Measurements from ENCODE around the gene CBFA2T2. TPM values are rescaled to one million over a fixed set of nuclear protein-coding genes. Genes with fewer than 3 reads are reported as not detected.

The CBFA2T2 gene
- polyA plus RNA-seq, 3 donors, result 1.7 to 9.7 (median 4.9) TPM

DNA sequence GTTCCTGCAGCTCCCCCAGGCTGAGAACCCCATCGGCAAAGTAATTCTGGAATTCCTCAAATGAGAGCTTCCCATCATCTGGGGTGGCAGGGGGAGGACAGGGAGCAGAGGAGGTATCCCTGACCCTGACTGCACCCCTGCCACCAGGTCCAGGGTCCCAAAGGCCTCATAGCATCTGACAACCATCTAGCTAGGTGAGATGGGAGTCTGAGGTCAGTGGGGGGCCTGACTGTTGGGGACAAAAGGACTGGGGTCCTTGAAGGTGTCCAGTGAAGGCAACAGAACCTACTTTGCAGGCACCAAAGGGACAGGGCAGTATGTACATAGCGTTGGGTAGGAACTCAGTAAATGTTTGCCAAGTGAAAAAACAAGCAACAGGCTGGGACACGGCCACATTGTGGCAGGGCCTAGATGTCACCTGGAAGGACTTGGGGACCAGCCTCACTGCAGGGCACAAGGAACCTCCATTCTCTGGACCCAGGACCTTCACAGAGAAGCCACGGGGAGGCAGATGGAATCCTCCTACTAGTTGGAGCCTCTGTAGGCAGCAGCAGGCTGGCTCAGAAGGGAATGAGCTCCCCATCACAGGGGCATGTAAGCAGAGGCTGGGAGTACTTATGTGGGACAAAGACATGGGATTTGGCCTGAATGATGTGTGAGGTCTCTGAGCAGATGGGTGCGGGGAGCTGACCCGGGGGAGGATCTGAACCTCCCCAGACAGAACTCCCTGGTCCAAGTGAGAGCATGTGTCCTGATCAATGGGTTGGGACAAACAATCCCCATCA is 181.0 kb downstream of the CBFA2T2 start:
- Histone ChIP-seq H4K20me1 (ENCODE audit: insufficient read depth, low read length) (peaks cover 9% of the 10 kb centered on the region), H3K36me3 (replicated peaks in 1 of 2; ENCODE audit: control insufficient read depth in 1 of 2, insufficient read depth in 2 of 2, low read length in 2 of 2) (no peaks in the 10 kb centered on the region), H3K79me2 (ENCODE audit: insufficient read depth, low read length) (no peaks in the 10 kb centered on the region), H3K27ac (ENCODE audit: low read depth in 1 of 2, low read length in 2 of 2) (no peak overlapping the region), H3K9me3 (replicated peaks in 1 of 2; ENCODE audit: control insufficient read depth in 1 of 2, insufficient read depth in 1 of 2, low read length in 2 of 2) (no peaks in the 10 kb centered on the region), H3K9ac (ENCODE audit: insufficient read depth, low read length, poor library complexity, severe bottlenecking) (no peak overlapping the region), H3K4me3 (replicated peaks in 1 of 3; ENCODE audit: low read depth in 2 of 3, low read length in 3 of 3) (no peak overlapping the region), H3K4me2 (replicated peaks; ENCODE audit: extremely low read depth, low read length, poor library complexity, severe bottlenecking) (no peak overlapping the region), H3K4me1 (ENCODE audit: control insufficient read depth in 1 of 2, insufficient read depth in 2 of 2, low read length in 2 of 2) (peaks cover 32 to 47% of the 10 kb centered on the region in 2 donors), H3K27me3 (ENCODE audit: control insufficient read depth in 2 of 2, insufficient read depth in 2 of 2, low read length in 2 of 2) (no peaks in the 10 kb centered on the region), H2AFZ (ENCODE audit: insufficient read depth, low read depth, low read length, poor library complexity, severe bottlenecking) (no peak overlapping the region)
- Mint-ChIP-seq H3K36me3 (peaks cover 2 to 11% of the 10 kb centered on the region in 2 donors), H3K9me3 (no peaks in the 10 kb centered on the region), H3K4me3 (no peak overlapping the region), H3K27me3 (ENCODE audit: low read depth in 3 of 3) (peaks cover 2 to 8% (median 3%) of the 10 kb centered on the region in 3 donors), H3K4me1 (peaks cover 34% of the 10 kb centered on the region), H3K27ac (peak overlapping the region in 1 of 7 donors; percentile 68)
- TF ChIP-seq, protein P1, sequence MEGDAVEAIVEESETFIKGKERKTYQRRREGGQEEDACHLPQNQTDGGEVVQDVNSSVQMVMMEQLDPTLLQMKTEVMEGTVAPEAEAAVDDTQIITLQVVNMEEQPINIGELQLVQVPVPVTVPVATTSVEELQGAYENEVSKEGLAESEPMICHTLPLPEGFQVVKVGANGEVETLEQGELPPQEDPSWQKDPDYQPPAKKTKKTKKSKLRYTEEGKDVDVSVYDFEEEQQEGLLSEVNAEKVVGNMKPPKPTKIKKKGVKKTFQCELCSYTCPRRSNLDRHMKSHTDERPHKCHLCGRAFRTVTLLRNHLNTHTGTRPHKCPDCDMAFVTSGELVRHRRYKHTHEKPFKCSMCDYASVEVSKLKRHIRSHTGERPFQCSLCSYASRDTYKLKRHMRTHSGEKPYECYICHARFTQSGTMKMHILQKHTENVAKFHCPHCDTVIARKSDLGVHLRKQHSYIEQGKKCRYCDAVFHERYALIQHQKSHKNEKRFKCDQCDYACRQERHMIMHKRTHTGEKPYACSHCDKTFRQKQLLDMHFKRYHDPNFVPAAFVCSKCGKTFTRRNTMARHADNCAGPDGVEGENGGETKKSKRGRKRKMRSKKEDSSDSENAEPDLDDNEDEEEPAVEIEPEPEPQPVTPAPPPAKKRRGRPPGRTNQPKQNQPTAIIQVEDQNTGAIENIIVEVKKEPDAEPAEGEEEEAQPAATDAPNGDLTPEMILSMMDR (IDR thresholded peaks at IDR 0.05), result no peak
- WGBS (ENCODE audit: insufficient coverage), result 100% methylated on average over 4 of the region's 6 CpGs
- intact Hi-C loops (cut with micrococcal nuclease), result loop anchor here in 1 of 2 donors (5.0 kb wide), 1 partner anchor 229 kb away; the partner anchor contains the start of gene SNTA1
- no peak for DNase-seq

DNA sequence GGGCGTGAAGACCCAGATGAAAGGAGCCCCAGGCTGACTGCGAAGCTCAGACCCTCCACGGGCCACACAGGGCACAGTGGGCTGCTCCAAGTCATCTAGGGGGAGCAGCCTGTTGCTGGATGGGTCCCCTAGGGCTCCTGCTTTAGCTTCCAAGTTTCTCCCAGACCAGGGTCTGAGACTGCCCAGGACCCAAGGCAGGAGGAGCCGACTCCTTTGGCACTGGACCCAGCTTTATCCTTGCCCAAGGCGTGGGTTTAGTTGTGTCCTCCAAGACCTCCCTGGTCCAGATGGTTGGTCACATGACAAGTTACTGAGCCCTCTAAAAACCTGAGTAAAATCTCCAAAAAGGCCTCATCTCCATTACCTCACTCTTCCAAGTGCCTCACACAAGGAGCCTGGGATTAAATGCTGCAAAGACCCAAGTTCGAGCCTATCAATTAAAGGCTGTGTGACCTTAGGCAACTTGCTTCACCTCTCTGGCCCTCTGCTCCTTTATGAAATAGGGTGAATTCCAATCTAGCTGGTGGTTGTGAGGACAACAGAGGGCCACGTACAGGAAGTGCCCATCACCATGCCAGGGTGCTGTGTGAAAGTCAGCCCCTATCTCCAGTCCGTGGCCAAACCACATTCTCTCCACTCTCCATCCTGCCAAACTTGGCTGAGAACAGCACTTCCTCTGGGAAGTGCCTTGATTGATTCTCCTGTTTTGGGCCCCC is 181.8 kb downstream of the CBFA2T2 start:
- H3K4me1 Mint-ChIP-seq, result peaks cover 27% of the 10 kb centered on the region
- H3K9me3 Mint-ChIP-seq, result no peaks in the 10 kb centered on the region
- H3K36me3 Mint-ChIP-seq, result peaks cover 2 to 17% of the 10 kb centered on the region in 2 donors
- no peak overlapping the region for H3K9ac ChIP-seq (ENCODE audit: insufficient read depth, low read length, poor library complexity, severe bottlenecking)
- H3K36me3 ChIP-seq (replicated peaks in 1 of 2; ENCODE audit: control insufficient read depth in 1 of 2, insufficient read depth in 2 of 2, low read length in 2 of 2), result no peaks in the 10 kb centered on the region
- H3K27me3 ChIP-seq (ENCODE audit: control insufficient read depth in 2 of 2, insufficient read depth in 2 of 2, low read length in 2 of 2), result no peaks in the 10 kb centered on the region
- H3K79me2 ChIP-seq (ENCODE audit: insufficient read depth, low read length), result no peaks in the 10 kb centered on the region
- peaks cover 9% of the 10 kb centered on the region for H4K20me1 ChIP-seq (ENCODE audit: insufficient read depth, low read length)
- 96% methylated on average over 5 of the region's 8 CpGs for WGBS (ENCODE audit: insufficient coverage)
- no peak overlapping the region for H3K4me3 ChIP-seq (replicated peaks in 1 of 3; ENCODE audit: low read depth in 2 of 3, low read length in 3 of 3)
- no peaks in the 10 kb centered on the region for H3K9me3 ChIP-seq (replicated peaks in 1 of 2; ENCODE audit: control insufficient read depth in 1 of 2, insufficient read depth in 1 of 2, low read length in 2 of 2)
- H3K4me2 ChIP-seq (replicated peaks; ENCODE audit: extremely low read depth, low read length, poor library complexity, severe bottlenecking), result no peak overlapping the region
- peaks cover 25 to 39% of the 10 kb centered on the region in 2 donors for H3K4me1 ChIP-seq (ENCODE audit: control insufficient read depth in 1 of 2, insufficient read depth in 2 of 2, low read length in 2 of 2)
- peak overlapping the region in 1 of 7 donors; percentile 47 for H3K27ac Mint-ChIP-seq
- no peak overlapping the region for H2AFZ ChIP-seq (ENCODE audit: insufficient read depth, low read depth, low read length, poor library complexity, severe bottlenecking)
- DNase-seq, result no peak
- H3K4me3 Mint-ChIP-seq, result no peak overlapping the region
- H3K27me3 Mint-ChIP-seq (ENCODE audit: low read depth in 3 of 3), result peaks cover 2 to 8% (median 3%) of the 10 kb centered on the region in 3 donors
- intact Hi-C loops (cut with micrococcal nuclease), result loop anchor here in 1 of 2 donors (5.0 kb wide), 1 partner anchor 229 kb away; the partner anchor contains the start of gene SNTA1
- H3K27ac ChIP-seq (ENCODE audit: low read depth in 1 of 2, low read length in 2 of 2), result no peak overlapping the region
- TF ChIP-seq, protein P1 (IDR thresholded peaks at IDR 0.05), result no peak

Measured in CD14-positive monocyte (primary cell).